OCI-LY1 (cell line): ENCODE data around the gene LIN54.

ENCODE experiments used
- H2AFZ ChIP-seq: fragments of 200-600 bp; sonication (generic), shearing (Covaris generic); 2 replicates; pipeline ENCODE4 v1.6.0; 2014; ENCODE audit warnings: antibody characterized with exemption, mild to moderate bottlenecking, low read length
- H3F3A ChIP-seq: fragments of 200-600 bp; sonication (generic), shearing (Covaris generic); 2 replicates; pipeline ENCODE4 v1.6.0; 2014; ENCODE audit warnings: mild to moderate bottlenecking, antibody characterized with exemption, low read length, moderate library complexity; ENCODE audit not compliant: insufficient read depth
- H3K27ac ChIP-seq: fragments of 200-600 bp; sonication (generic); 2 replicates; pipeline ENCODE4 v1.5.1; 2014; ENCODE audit warnings: low read length, mixed run types, mild to moderate bottlenecking, low read depth; ENCODE audit not compliant: poor library complexity, severe bottlenecking
- H3K27me3 ChIP-seq: fragments of 200-600 bp; sonication (generic); 2 replicates; pipeline ENCODE4 v1.6.0; 2014; ENCODE audit warnings: antibody characterized with exemption, mild to moderate bottlenecking, low read length, moderate library complexity; ENCODE audit not compliant: insufficient read depth
- H3K36me3 ChIP-seq: fragments of 200-600 bp; sonication (generic); 2 replicates; pipeline ENCODE4 v1.6.1; 2014; ENCODE audit warnings: mild to moderate bottlenecking, antibody characterized with exemption, low read length, moderate library complexity, mixed read lengths; ENCODE audit not compliant: insufficient read depth
- H3K4me1 ChIP-seq: fragments of 200-600 bp; sonication (generic); 2 replicates; pipeline ENCODE4 v1.5.1; 2014; ENCODE audit warnings: mild to moderate bottlenecking, low read length, moderate library complexity; ENCODE audit not compliant: insufficient read depth, severe bottlenecking
- H3K4me2 ChIP-seq: fragments of 200-600 bp; sonication (generic), shearing (Covaris generic); 2 replicates; pipeline ENCODE4 v1.6.1; 2014; ENCODE audit warnings: low read length
- H3K4me3 ChIP-seq: fragments of 200-600 bp; sonication (generic); 2 replicates; pipeline ENCODE4 v1.5.1; 2014; ENCODE audit warnings: low read length, low read depth, mild to moderate bottlenecking, mixed read lengths; ENCODE audit not compliant: poor library complexity, severe bottlenecking
- H3K79me2 ChIP-seq: fragments of 200-600 bp; shearing (Covaris generic); 2 replicates; pipeline ENCODE4 v1.6.1; 2016; ENCODE audit warnings: mixed run types, low read length, mixed read lengths; ENCODE audit not compliant: insufficient read depth
- H3K9ac ChIP-seq: fragments of 200-600 bp; sonication (generic), shearing (Covaris generic); 2 replicates; pipeline ENCODE4 v1.6.1; 2014; ENCODE audit warnings: mild to moderate bottlenecking, low read length, mixed read lengths
- H3K9me2 ChIP-seq: fragments of 200-600 bp; sonication (generic), shearing (Covaris generic); 2 replicates; pipeline ENCODE4 v1.6.1; 2014; ENCODE audit warnings: low read depth, mild to moderate bottlenecking, low read length, mixed read lengths
- H3K9me3 ChIP-seq: fragments of 200-600 bp; shearing (Covaris generic); 2 replicates; pipeline ENCODE4 v1.6.1; 2014; ENCODE audit warnings: low read length, mixed read lengths
- H4K20me1 ChIP-seq: fragments of 200-600 bp; sonication (generic), shearing (Covaris generic); 2 replicates; pipeline ENCODE4 v1.6.0; 2016; ENCODE audit warnings: mild to moderate bottlenecking, low read length; ENCODE audit not compliant: insufficient read depth
- EZH2 ChIP-seq: fragments of 200-600 bp; sonication (generic), shearing (Covaris generic); IDR thresholded peaks from 2 replicates; pipeline ENCODE4 v1.8.0; 2017; ENCODE audit warnings: borderline replicate concordance, mixed run types, mild to moderate bottlenecking, antibody characterized with exemption, low read length, moderate library complexity, mixed read lengths
- TF ChIP-seq, protein P1 (sequence below): fragments of 200-600 bp; sonication (generic), shearing (Covaris generic); IDR thresholded peaks from 2 replicates; pipeline ENCODE4 v1.5.1; 2017; ENCODE audit warnings: mild to moderate bottlenecking, antibody characterized with exemption, low read length, moderate library complexity, mixed read lengths

LIN54 gene

GRCh38 chr4:82890901-82891706 lies 119.5 kb downstream of the LIN54 start, which contains the start of gene SEC31A:
Gene SEC31A (minus strand): TSS chr4:82891153. CDS start chr4:82881936, 9,217 bp downstream.
- Histone ChIP-seq H3K9ac (peak within 1 kb of the TSS; percentile 92), H2AFZ (peak within 1 kb of the TSS; percentile 15; the same call in 1 of the 2 replicates), H3K4me2 (peak within 1 kb of the TSS; percentile 89), H3K4me1 (peaks cover 41% of the 10 kb centered on the region), H3K27me3 (no peaks in the 10 kb centered on the region), H3K36me3 (peaks cover 36% of the 10 kb centered on the region), H3K9me2 (no peaks in the 10 kb centered on the region), H3K4me3 (peak within 1 kb of the TSS; percentile 89), H3F3A (0 out of 2 replicates have a peak, but pooled peaks cover 12% of the 10 kb centered on the region), H4K20me1 (no peaks in the 10 kb centered on the region), H3K79me2 (peaks cover 40% of the 10 kb centered on the region), H3K9me3 (no peaks in the 10 kb centered on the region), H3K27ac (peak within 1 kb of the TSS; percentile 90)
- TF ChIP-seq, protein P1, sequence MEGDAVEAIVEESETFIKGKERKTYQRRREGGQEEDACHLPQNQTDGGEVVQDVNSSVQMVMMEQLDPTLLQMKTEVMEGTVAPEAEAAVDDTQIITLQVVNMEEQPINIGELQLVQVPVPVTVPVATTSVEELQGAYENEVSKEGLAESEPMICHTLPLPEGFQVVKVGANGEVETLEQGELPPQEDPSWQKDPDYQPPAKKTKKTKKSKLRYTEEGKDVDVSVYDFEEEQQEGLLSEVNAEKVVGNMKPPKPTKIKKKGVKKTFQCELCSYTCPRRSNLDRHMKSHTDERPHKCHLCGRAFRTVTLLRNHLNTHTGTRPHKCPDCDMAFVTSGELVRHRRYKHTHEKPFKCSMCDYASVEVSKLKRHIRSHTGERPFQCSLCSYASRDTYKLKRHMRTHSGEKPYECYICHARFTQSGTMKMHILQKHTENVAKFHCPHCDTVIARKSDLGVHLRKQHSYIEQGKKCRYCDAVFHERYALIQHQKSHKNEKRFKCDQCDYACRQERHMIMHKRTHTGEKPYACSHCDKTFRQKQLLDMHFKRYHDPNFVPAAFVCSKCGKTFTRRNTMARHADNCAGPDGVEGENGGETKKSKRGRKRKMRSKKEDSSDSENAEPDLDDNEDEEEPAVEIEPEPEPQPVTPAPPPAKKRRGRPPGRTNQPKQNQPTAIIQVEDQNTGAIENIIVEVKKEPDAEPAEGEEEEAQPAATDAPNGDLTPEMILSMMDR, result peak; percentile 29; the same call in 1 of the 2 replicates
- TF ChIP-seq EZH2, result no peak

DNA sequence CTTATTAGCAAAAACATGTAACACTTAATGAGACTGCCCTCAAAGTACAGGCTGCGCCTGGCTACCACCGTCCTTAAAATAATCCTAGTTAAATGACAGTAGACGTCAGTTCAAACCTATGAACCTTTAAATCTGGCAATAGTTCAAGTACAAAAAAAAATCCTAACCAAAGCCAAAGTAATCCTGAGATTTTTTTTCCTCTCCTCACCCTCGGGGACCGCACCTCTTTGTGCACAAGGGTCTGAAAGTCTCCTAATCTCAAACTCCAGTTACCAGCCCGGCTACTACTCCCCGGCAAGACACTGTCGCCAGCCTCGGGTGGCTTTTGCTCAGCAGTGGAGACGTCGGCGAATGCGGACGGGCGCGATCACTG lies 120.1 kb downstream of the LIN54 start:
- no peak for TF ChIP-seq EZH2
- Histone ChIP-seq H3K27ac (peak overlapping the region; percentile 90), H3K9ac (peak overlapping the region; percentile 92), H3K36me3 (peaks cover 30% of the 10 kb centered on the region), H3K4me1 (peaks cover 41% of the 10 kb centered on the region), H4K20me1 (no peaks in the 10 kb centered on the region), H3K4me2 (peak overlapping the region; percentile 89), H3F3A (0 out of 2 replicates have a peak, but pooled peaks cover 12% of the 10 kb centered on the region), H3K9me3 (no peaks in the 10 kb centered on the region), H2AFZ (peak overlapping the region; percentile 15; the same call in 1 of the 2 replicates), H3K4me3 (peak overlapping the region; percentile 89), H3K27me3 (no peaks in the 10 kb centered on the region), H3K9me2 (no peaks in the 10 kb centered on the region), H3K79me2 (peaks cover 46% of the 10 kb centered on the region)

- peak overlapping the region; percentile 89 for H3K4me2 ChIP-seq
- H3K27me3 ChIP-seq, result no peaks in the 10 kb centered on the region
- no peak overlapping the region for H2AFZ ChIP-seq
- peak overlapping the region; percentile 89 for H3K4me3 ChIP-seq
- peaks cover 41% of the 10 kb centered on the region for H3K4me1 ChIP-seq
- no peaks in the 10 kb centered on the region for H3K9me2 ChIP-seq
- H3K9me3 ChIP-seq, result no peaks in the 10 kb centered on the region
- H3K36me3 ChIP-seq, result peaks cover 17% of the 10 kb centered on the region
- H3K27ac ChIP-seq, result no peak overlapping the region
- H3K9ac ChIP-seq, result no peak overlapping the region
- TF ChIP-seq, protein P1, result no peak
- TF ChIP-seq EZH2, result no peak
- H3F3A ChIP-seq, result 0 out of 2 replicates have a peak, but pooled peaks cover 12% of the 10 kb centered on the region
- no peaks in the 10 kb centered on the region for H4K20me1 ChIP-seq
- H3K79me2 ChIP-seq, result peaks cover 58% of the 10 kb centered on the region
Observed at GRCh38 chr4:82889287-82889686, 121.3 kb downstream of the LIN54 start.
